Measurements from ENCODE around the gene CCDC142. TPM values are rescaled to one million over a fixed set of nuclear protein-coding genes. Genes with fewer than 3 reads are reported as not detected.
"Not testable (repeated sequence)": the region's sequence is repeated elsewhere in the genome, so short reads cannot be mapped to it uniquely, and the experiment has no call there.

CCDC142 gene
- polyA plus RNA-seq, 3 donors, result 10.2 to 18.6 (median 17.1) TPM

DNA sequence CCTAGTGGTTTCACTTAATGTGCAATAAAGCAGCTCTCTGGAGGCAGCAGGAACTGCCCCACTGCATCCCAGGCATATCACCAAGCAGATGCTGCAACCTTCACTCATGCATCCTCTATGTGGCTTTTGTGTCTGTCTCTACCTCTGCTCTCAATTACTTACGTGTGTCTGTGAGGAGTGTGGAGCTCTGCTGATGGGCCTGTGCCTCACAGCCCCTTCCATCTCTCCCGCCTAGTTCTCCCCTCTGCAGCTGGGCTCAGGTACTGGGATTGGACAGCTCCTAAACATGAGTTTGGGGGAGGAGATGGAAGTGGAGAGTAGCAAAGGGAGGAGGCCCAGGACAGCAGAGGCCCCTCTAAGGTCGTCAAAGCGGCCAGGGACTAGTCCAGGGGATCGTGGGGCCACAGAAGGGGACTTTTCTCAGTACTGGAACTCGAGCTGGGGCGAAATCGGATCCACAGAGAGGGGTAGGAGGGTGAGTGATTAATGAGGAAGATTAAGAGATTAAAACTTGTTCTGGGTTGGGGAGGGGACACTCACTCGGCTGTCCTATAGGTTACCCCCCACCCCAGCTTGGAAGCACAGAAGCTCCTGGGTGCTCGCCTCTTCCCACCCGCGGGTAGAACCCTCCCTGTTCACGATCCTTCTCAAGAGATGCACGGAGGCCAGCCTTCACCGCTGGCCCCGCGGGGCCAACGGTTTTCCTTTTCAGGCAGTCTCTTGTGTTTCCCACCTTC lies 18.7 kb upstream of the CCDC142 start:
- no peak for DNase-seq

DNA sequence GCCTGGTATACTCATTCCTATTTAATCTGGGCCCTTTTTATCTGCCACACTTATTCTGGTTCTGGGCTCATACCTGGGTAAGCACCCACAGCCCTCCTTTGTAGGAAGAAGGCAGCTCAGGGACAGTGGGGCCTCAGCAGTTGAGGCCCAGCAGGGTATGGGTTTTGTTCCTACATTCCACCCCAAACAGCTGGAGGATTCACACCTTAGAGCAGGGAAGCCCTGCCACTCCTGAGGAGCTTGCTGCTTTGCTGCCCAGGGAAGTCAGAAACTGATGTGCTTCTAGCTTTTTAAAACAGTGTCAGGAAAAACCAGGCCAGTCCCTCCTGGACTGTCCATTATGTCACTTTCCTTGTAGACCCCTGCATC lies 17.8 kb upstream of the CCDC142 start:
- no peak for DNase-seq

DNA sequence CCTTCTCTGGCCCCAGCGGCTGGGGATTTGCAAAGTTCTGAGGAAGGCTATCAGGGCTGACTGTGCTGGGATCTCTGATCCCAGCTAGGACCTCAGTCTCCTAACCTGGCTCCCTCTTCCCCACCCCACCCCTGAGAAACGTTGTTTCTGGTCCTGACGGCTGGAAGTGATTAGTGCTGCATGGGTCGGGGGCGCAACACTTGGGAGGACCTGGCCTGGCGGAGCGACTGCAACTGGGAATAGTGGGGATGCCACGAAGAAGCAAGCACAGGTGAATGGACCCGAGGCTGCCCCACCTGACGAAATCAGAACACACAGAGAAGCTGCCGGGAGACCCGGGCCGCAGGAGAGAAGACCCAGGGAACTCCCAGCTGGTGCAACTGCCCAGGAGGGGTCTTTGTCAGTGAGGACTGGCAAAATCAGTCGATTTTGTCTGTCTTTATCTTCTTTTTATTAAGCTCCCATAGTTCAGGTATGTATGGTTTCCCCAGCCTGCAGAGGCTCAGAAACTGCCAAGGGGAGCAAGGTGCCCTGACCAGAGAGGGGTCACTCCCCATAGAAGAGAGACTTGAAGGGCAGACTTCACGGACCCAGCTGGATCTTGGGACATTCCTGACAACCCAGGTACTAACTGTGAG lies 17.3 kb upstream of the CCDC142 start:
- no peak for DNase-seq

DNA sequence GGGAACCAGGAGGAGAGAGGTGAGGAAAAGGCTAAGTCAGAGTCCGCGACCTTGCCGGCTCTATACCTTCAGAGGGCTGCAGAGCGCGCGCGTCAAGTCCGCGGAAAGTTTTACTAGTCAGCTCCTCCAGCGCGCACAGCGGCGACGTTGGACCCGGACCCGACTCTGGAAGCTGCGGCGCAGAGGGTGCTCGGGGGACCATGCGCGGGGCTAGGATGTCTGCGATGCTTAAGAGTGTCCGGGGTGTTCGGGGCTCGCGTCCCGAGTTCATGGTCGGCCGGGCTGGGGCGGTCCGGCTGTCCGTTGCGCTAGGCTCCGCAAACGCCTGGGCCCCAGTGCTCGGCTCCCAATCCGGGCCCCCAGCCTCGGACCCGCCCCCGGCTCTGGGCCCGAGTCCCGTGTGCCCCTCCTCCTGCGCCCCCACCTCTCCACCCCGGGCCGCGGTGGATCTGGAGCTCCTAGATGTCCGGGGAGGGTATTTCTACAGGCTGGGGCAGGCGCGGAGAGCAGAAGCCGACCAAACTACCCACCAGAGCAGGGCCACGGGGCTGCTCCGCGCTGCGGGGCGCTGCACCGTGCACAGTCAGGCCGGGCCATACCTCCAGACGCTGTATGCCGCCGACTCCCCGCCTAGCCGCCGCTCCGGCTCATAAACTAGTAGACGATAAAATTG lies 16.6 kb upstream of the CCDC142 start, which contains the start of gene LBX2:
TSS of gene LBX2 (minus strand) at position 337 of the 673 bp plus-strand sequence. CDS start at position 271, 66 bp downstream.
- no peak for DNase-seq

DNA sequence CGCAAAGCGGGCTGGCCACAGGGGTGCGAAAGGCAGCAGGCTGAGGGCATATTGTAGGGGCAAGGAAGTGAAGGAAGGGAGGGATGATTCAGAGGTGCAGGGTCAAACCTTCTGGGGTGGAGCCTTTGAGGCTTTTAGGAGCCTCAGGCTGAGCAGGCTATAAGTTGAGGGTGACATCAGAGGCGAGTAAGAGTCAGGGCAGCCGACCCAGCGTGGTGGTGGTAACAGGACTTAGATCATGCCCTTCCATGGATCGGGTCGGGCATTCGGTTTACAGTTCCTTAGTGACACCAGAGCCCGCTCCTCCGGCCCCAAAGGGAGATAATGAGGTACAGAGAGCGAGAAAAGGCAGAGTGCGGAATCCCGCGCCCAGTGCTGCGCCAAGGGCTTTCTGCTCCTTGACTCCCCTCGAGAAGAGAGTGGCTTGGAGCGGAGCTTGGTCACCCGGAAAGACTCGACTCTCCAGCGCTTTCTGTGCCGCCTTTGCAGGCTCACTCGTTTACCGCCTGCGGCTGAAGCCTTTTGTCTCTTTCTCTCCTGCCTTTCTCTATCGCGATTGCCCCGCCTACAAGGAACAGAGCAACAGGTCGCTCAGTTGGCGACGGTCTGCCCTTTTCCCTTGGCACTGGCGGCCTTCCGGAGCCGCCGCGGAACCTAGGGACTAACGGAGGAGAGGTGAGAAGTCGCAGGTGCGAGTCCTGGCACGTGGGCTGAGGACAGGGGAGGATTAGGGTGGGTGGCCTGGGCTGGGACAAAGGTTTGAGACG lies 15.9 kb upstream of the CCDC142 start:
- no peak for DNase-seq

DNA sequence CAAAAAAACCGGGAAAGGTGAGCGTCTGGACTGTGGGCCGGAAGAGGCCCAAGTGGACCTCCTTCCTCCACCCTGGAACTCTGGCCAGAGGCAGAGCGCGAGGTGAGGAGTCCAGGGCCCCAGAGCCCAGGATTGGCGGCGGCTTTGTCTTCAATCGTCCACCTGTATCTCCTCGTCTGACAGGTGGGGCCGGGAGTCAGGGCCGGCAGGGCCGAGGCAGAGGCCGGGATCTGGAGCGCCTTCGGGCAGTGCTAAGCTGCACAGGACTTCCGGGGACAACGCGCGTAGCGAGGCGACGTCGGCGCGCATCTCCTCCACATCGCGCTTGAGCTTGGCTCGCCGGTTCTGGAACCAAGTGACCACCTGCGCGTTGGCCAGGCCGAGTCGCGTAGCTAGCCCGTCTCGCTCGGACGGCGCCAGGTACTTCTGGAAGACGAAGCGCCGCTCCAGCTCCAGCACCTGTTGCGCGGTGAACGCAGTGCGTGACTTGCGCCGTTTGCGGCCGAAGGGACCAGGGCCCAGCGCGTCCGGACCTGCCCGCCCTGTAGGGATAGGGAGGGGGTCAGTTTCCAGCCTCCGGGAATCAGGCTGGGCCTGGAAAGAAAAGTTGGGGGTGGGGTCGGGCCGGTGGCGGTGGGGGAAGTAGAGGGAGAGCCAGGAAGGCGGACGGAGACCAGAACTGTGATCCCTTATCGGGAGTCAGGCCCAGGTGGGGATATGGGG lies 15.1 kb upstream of the CCDC142 start:
- no peak for DNase-seq

DNA sequence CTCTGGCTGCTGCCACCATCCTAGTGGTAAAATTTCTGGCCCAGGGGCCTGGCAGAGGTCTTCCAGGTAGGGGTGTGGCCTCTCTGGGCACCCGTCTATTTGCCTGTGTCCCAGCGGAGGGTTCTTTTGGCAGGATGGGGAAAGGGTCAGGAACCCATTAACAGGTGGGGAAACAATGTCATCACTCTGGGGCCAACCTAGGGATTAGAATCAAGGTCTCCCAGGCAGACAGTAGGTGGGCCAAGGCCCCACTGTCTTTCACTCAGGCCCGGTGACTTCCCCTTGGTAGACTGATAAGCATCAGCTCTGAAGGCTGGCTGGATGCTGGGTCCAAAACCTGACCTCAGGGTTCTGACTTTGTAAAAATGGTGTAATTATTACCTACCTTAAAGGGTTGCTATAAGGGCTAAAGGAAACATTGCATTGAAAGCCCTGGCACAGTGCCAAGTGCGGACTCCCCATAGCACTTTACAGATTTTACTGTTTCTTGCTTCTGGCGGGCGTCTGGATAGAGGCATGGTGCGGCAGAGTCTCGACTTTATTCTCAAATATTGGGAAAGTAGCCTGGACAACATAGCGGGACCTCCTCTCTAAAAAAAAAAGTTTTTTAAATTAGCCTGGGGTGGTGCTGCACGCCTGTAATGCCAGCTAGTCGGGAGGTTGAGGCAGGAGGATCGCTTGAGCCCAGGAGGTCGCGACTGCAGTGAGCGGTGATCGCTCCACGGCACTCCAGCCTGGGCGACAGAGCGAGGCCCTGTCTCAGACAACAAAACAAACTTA lies 14.4 kb upstream of the CCDC142 start:
- DNase-seq, result no peak

DNA sequence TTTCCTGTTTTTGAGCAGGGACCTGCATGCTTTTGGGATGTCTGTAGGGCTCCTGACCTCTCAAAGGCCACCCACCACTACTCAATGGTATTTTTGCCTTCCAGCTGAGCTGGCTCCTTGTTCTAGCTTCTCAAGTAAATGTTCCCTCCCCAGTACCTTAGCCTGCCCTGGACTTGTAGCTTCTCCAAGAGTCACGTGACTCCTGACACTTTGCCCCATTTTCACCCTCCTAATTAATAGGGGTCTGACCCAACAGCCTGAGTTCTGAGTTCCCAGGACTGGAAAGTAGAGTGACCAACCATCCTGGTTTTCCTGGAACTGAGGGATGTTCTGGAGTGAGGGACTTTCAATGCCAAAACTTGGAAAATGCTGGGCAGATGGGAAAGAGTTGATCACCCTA lies 12.6 kb upstream of the CCDC142 start:
- no peak for DNase-seq

DNA sequence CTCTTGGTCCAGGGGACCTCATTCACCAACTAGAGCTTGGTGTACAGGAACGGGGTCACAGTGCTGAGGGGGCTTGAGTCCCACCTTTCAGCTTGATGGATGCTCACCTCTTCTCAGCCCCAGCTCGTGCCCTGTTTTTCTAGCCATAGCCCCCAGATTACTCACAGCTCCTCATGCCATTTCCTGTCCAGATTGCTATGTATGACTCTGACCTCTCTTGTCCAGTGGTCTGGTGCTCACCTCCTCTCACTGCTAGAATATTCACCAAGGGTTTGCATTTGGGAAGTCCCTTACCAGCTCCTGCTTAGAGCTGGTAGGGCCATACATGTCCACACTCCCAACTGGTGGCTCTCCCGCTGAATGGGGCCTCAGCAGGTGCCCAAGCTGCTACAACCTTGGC lies 10.7 kb upstream of the CCDC142 start:
- DNase-seq, result no peak

DNA sequence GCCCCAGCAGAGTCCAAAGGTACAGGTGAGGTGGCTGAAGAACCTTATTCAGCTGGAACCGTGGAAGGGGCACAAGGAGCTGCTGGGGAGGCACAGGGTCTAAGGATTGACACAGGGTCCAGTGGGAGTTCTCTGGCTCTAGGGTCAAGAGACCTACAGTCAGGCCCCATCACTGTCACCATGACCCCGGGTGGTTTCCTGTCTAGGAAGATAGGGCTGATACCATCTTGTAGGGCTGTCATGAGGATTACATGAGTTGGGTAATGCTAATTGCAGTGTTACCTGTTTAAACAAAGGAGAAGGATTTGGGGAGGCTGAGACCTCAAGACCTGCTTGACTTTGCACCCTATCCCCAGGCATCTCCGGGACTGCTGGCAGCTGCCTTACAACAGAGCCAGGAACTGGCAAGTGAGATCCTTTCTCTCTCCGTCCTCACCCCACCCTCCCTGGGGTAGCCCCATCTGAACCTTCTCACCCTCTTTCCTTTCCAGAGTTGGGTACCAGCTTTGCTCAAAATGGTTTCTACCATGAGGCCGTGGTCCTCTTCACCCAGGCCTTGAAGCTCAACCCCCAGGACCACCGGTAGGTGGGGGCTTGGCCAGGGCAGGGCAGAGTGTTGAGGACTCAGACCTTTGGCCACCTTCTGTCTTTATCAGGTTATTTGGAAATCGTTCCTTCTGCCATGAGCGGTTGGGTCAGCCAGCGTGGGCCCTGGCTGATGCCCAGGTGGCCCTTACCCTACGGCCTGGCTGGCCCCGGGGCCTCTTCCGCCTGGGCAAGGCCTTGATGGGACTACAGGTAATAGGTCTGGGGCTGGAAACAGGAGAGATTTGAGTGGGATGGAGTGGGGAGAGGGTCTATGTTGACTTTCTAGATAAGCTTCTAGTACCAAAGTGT lies 9.1 kb upstream of the CCDC142 start:
- no peak for DNase-seq

DNA sequence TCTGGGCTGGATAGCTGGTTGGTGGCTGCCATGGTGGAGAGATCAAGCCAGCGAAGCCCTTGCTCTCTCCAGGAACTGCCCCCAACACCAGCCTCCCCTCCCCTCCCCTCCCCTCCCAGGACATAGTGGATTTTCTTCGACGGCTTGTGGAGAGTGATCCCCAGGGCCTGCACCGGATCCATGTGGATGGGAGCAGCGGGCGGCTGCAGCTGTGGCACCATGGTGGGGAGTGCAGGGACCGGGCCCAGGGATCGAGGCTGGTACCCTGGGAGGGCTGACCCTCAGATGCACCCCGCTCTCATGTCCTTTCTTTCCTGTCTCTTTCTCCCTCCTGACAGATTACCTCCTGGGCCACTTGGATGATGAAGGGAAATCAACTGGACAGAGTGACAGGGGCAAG lies 7.1 kb upstream of the CCDC142 start:
- no peak for DNase-seq

DNA sequence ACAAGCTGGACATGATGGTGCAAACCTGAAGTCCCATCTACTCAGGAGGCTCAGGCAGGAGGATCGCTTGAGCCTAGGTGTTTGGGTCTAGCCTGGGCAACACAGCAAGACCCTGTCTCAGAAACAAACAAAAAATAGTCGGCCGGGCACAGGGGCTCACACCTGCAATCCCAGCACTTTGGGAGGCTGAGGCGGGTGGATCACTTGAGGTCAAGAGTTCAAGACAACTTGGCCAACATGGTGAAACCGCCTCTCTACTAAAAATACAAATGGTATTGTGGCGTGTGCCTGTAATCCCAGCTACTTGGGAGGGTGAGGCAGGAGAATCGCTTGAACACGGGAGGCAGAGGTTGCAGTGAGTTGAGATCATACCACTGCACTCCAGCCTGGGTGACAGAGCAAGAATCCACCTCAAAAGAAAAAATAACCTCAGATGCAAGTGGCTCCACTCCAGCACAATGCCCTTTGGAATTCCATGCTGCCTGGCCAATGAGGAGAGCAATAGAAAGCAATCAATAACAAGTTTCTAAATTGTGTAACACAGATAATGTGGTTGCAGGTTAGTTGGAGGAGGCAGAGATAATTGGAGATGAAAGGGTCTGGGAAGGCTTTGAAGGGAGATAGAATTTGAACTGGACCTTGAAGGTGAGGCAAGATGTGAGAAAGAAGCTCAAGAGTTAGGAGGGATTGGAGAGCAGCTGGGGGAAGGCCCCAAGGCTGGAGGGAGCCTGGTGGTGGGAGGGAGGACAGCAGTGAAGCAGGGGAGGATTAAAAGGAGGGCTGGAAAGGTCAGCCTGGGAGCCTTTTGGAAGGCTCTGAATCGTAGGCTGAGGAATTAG lies 6.1 kb upstream of the CCDC142 start:
- DNase-seq, result no peak

DNA sequence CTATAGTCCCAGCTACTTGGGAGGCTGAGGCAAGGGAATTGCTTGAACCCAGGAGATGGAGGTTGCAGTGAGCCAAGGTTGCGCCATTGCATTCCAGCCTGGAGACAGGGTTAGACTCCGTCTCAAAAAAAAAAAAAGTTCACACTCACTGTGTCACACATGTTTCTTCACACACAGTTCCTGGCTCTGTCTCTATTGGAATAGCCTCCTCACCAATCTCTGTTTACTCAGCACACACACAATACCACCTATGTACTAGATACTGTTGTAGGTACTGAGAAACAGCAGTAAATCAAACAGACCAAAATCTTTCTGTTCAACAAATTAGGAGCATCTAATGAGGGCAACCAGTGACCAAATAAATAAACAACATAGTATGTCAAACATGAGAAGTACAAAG lies 3.3 kb upstream of the CCDC142 start:
- no peak for DNase-seq

DNA sequence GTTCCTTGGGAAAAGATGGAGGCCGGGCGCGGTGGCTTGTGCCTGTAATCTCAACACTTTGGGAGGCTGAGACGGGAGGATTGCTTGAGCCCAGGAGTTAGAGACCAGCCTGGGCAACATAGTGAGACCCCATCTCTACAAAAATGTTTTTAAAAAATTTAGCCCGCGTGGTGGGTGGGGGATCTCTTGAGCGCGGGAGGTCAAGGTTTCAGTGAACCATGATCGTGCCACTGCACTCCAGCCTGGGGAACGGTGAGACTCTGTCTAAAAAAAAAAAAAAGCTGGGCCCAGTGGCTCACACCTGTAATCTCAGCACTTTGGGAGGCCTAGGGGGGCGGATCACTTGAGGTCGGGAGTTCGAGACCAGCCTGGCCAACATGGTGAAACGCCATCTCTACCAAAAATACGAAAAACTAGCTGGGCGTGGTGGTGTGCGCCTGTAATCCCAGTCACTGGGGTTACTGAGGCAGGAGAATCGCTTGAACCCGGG lies 922 bp upstream of the CCDC142 start:
- not testable (repeated sequence) for DNase-seq

DNA sequence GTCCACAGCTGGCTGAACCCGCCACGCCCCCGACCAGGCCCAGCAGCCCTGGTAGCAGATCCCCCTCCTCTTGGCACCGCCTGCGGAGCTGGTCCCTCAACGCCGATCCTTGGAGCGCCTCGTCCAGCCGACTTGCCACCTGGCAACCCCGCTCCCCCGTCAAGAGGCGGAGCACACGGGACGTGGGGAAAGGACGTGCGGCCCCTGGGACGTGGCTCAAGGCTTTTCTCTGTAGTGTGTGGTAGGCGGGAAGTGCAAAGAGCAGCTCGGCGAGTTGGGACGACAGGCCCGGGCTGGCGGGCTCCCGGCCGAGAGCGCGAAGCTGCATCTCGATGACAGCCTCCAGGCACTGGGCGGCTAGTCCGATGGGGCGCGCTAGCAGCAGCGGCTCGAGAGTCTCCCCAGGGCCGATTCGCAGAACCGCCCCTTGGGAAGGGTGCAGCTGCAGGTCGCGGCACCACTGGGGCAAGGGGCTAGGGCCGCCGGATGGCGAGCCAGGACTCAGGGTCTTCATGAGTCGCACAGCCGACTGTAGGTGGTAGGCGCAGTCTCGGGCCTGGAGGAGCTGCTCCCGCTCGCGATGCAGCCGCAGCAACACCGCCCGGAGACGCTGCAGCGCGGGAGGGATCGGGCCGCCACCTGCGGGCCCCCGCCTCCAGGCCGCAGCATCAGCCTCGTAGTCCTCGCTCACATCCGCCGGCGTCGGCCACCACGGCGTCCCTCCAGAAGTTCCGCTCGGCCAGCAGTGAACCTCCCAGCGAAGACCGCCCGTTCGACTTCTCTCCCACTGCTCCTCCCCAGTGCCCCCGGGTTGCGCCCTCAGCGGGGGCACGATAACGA lies 617 bp downstream of the CCDC142 start:
- no peak for DNase-seq

DNA sequence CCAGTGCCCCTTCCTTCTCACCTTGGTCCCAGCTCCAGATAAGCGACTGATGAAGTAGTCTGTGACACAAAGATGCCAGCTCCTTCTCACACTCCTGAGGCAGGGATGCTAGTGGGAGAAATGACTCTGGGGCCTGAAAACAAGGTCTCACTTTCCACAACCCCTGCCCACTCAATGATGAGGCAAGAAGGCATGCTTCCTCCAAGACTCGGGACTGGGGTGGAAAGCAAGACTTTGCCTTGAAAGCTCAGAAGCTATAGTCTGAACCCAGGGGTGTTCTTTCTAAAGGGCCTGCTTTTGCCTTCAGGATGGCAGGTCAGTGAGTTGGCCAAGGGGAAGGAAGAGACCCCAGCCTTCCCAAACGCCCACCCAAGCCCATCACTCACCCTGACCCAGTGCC lies 1.4 kb downstream of the CCDC142 start:
- no peak for DNase-seq

DNA sequence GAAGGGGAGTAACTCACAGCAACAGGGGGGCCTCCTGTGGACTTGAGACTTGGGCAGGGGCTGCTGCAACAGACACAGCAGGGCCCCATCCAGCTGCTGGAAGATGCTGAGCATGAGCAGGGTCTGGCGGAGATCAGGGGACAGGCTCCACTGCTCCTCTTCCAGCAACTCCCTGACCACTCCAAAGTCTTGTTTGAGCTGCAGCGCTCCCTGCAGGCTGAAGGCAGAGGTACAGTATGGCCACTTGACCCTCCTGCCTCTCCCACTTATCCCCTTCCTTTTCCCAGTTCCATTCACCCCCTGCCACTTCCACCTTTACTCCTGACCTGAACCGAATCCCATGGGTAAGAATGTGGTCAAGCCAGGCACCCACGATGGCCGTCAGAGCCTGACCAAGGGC lies 7.9 kb downstream of the CCDC142 start:
- DNase-seq, result no peak

DNA sequence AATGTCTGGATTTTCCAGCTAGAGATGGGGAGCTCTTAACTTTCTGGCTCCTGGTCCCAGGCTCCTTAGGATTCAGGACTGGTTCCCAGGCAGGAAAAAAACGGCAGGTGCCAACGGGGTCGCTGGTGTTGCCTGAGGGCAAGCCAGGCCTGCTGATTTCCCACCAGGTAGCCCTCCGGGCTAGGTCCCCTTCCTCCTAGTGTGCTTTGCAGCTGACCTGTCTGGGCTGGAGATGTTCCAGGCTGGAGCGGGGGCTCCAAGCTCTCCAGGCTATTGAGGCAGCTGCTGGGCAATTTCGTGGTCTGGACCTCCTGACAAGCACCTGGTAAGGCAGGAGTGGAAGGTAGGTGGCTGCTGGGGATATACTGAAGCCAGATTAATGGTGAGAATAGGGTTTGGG lies 8.3 kb downstream of the CCDC142 start:
- no peak for DNase-seq

Data from renal pelvis (tissue), 4 donors.